GM21390 (cell line): ENCODE results near the gene WNT3A.

ENCODE experiments used
- ATAC-seq: cut with Tn5 transposase; IDR thresholded peaks from one replicate; pipeline ENCODE4 v1.9.1; 2021; ENCODE audit not compliant: unreplicated experiment

Gene WNT3A

DNA sequence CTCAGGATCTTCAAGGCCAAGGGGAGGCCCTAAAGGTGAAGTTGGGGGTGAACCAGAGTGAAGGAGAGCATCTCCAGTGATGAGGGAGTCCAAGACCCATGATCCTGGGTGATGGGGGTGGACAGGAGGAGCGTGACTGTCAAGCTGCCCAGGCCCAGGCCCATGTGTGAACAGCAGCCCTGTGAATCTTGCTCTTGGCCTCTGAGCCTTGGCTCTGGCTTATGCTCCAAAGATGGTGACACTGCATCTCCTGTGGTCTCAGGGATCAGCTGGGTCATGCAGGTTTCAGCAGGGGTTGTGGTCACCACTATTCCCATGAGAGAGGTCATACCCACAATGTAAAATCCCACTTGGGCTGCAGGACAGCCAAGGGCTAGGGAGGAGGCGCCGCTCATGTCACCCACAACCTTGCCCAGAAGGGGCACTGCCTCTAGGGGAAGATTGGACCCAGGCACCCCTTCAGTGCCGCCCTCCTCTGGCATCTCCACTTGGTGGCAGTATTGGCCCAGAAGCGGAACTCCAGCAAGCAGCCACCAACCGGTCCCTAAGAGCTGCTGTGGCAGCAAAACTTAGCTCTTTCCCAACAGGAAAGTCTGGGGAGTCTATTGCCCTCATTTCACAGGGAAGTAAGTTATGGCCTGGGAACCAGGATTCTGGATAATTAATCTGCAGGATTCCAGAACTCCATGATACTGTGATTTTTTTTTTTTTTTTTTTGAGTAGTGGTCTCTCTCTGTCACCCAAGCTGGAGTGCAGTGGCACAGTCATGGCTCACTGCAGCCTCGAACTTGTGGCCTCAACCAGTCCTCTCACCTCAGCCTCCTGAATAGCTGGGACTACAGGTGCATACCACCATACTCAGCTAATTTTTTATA lies 7.5 kb upstream of the WNT3A start:
- ATAC-seq = peak; percentile 91

DNA sequence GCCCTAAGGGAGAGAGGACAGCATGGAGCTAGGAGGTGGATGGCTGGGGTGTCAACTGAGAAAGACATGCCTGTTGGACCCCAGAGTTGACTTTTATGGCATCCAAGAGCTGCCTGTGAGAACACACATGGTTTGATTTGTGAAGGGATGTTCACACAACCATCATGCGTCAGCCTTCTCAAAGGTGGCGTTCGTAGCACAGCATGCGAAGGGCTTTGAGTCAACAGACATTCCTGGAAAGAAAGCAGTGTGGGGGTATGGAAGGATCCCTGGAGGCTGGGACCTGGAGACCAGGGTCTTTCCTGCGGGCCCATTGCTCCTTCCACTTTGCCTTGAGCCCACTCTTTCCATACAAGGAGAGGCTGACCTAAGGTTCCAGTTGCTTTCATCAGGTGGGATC lies 6.4 kb upstream of the WNT3A start:
- no peak for ATAC-seq

DNA sequence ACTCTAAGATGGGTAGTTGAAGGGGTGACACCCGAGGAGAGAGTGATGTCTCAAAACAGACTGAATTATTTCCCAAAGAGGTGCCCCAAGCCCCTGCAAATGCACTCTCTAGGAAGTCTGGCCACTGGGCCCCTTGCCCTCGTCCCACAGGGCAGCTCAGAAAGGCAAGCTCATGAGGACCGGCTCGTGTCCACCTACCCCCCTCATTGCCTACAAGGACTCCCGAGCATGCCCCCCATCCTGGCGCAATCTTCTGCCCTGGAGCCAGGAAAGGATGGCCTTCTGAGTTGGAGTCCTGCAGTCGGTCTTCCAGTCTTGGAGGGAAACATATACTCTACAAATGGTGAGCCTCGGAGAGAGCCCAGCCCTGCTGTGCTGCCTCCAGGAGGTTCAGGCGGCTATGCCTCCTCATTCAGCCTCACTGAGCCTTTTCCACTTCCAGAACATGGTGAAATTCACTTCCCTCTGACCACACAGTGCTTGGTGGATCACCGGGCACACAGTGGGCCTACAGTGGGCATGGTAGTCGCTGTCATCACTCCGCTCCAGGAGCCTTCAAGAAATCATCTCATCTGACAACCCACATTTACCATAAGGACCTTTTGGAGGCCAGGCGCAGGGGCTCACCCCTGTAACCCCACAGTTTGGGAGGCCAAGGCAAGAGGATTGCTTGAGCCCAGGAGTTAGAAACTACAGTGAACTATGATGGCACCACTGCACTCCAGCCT lies 5.8 kb upstream of the WNT3A start:
- no peak for ATAC-seq

DNA sequence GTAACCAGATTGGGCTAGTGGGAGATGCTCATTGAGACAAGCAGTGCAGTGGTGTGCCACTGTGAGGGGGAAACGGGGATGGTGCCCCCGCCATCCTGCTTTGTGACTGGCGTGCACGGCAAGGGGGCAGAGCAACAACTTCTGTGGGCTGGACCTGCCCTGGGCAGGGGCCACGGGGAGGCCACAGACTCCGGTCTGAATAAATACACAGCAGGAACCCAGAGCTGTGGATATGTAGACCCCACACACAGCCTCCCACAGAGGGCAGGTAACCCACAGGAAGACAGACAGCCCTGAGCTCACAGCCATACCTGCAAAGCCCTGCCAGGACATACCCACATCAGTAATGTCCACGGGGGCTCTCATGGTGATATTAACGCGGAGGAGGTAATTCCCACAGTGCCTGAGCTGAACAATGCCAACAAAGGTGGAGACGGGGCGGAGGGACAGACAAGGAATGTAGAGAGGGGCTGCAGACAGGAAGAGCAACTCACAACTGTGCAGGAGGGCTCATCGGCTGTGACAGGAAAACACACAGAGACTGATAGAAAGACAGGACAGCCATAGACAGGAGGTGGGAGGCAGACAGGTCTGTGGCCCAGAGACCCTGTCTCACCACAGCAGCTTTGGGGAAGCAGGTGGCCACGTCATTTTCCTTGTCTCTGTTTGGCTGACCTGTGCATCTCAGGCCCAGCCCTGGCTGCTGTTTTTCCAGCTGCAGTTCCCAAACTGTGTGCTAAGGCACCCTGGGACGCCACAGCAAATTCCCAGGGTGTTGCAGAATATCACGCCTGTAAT lies 4.9 kb upstream of the WNT3A start:
- no peak for ATAC-seq

DNA sequence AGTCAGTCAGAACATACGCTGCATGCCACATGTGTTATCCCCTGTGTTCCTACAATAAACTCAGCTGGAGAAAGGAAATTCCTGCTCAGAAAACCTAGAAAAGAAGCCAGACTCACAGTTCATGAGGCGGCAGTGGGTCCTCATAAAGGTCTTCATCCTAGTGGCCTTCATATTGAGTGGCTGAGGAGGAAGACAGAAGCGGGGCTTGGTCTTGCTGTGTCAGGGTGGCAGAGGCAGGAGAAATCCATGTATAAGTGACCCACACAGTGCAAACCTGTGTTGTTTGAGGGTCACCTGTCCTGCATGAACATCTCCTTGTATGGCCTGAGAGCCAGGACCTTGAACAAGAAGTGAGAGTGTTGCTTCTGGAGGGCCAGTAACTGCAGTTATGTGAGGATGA lies 4.0 kb upstream of the WNT3A start:
- no peak for ATAC-seq

DNA sequence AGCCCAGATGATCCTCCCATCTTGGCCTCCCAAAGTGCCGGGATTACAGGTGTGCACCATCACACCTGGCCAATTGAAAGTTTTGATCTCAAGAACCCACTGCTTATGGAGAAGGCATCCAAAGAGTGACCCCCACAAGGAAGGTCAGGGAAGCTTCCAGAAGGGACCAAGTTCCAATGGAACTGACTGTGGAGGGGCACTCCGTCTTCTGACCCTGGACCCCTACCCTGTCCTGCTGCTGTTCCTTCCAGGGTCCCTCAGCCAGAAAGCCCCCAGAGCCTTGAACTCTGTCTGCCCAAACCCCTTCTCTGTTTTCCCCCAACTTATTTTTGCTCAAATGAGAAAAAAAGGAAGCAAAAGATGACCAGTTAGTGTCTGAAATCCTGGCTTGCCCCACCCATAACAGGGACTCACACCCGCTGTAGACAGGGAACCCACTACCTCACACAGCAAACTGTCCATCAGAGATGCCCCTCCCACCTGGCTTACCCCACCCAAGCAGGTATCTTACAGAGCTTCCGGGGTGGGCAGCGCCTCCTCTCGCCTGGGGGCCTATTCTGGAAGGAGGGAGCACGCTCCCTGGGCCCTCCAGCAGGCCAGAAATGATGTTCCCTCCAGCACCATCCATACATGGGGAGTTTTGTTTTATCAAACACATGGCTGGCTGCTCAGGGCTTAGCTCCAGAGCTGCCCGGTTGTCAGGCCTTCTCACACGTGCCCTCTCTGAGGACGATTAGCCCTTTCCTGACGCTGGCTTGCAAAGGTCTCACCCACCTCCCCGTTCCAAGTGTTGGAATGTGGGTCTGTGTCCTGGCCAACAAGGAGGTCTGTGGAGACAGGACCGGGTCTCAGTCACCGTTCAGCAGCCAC lies 3.1 kb upstream of the WNT3A start:
- ATAC-seq = no peak

DNA sequence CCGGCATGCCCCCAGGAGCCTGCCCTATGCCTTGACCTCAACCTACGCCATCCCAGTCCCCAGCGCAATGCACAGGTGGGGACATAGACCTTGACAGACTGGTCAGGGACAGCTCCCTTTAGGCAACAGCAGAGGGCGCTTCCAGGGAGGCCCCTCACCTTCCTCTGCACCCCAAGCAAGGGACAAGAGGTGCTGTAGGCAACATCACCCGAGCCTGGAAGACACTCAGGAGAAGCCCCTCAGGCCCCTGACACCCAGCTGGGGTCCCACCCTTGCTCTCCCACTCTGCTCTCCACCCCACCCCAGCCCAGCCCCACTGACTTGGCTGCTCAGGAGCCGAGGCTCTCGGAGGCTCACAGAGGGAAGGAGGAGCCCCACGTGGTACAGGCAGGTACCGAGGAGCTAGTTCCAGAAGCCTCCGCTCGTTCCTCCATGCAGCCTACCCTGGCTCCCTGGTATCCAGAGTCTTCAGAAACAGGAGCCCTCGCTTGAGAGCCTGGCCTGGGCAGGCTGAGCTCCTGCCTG lies 2.4 kb upstream of the WNT3A start:
- ATAC-seq = no peak

DNA sequence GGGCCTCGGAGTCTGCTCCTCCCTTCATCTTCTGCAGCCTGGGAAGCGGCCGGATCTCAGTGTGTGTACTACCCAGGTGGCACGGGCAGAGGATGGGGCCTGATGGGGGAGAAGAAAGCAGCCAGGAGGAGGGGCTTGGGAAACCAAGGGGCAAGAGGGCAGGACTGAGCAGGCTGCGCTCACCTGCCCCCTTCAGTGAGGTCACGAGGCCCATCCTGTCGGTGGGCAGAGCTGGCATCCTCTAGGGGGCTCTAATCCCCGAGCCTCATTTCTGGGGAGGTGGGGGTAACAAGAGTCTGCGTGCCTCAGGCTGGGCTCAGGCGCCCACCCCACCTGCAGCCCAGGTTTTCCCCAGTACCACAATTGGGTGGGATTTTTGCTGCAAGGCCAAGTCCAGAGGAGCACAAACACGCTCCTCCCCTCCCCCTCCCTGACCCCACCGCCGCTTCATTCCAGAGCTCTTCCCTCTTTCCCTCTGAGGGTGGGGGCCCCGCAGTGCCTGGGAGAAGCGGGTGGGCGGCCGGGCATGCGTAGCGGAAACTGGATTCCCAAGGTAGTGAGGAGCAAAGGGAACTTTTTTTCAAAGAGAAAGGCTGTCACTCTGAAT lies 1.8 kb upstream of the WNT3A start:
- ATAC-seq = no peak

DNA sequence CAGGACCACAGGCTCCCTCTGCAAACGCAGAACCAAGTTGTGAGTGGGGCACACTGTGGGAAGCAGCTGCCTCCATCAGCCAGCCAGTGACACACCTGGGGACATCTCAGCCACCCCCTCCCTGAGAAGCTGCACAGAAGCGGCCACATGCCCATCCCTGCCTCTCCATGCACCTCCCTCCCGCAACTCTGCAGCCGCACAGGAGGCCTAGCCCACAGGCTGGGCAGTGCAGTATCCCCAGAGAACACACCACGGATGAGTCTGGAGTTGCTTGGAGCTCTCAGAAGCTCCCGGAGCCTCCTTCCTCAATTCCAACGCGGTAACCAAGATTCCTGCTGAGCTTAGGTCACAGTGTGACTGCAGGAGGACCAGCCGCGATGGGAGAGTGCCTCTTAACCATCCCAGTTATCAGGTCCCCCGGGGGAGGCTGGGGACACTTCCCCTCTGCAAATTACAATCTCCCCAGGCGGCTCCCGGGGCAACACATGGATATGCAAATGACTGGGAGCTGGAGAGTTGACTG lies 1.2 kb upstream of the WNT3A start:
- ATAC-seq = no peak

DNA sequence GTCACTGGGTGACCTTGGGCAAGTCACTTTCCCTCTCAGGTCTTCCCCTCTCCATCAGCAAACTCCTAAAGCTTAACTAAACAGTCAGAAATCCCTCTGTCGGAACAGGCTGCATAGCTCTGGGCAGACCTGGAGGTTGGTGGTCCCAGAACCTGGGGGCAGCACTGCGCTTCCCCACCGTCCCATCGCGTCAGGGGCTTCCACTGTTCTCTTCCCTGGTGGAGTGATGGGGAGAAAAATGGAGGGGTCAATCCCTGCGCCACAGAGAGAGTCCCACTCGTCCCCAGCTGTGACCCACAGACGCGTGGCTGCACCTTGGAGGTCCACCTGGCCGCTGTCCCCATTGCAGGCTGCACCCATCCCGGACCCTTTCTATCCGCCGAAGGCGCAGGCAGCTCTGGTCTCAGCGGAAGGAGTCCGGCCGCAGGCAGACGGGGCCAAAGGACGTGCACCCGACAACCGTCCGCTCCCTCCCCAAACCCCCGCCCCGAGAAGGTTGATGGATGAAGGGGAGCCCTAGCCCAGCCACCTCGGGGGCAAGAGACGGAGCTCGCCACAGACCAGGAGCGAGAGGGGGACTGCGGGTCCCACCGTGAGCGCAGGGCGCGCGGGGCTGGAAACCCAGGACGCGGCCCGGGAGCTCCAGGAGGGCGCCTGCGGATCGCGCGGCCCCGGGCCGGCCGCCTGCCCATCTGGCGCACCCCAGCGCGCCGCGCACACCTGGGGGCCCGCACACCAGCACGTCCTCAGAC lies 588 bp upstream of the WNT3A start:
- ATAC-seq = no peak

DNA sequence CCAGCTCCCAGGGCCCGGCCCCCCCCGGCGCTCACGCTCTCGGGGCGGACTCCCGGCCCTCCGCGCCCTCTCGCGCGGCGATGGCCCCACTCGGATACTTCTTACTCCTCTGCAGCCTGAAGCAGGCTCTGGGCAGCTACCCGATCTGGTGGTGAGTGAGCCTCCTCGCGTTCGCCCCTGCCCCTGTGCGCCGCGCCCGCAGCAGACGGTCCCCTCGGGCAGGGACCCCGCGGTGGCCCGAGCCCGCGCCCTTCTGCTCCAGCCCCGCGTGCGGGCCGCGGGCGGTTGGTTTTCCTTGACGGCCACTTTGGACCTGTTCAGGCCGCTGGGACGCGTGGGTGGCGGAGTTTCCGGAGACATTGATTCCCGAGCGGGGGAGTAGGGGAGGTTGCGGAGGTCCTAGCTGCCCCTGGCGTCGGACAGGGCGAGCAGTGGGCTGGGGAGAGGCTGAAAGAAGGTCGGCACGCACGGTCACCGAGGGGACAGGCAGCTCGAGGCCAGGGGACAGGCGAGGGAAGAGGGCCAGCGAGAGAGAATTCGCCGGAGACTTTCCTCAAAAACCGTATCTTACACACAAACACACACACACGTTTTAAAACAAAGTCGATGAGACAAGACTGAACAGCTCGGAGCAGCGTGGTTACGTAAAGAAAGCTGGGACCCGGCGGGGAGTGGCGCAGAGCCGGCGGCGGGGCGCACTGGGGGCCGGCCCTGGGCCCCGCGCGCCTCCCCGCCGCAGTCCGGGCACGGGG lies 427 bp downstream of the WNT3A start:
- no peak for ATAC-seq

DNA sequence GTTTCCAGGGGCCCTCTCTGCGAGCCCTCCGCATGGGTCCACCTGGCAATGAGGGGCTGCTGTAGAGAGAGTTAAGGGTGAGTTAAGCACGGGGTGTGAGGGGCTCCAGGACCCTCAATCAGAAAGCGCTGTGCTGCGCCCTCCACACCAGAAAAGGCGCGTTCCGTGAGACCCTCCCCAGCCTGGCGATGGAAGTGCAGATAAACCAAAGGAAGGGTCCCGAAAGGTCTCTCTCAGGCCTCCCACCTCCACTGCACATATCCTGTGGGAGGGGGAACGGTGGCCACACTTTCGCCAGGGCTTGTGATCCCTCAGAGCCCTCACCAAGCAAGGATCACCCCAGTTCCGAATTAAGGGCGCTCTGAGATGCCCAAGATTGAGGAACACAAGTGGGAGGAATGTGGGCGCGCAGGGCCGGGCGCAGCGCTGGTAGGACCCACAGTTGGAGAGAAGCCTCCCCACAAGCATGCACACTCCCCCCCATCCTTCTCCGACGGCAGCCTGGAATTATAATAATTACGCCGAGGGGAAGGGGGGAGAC lies 1.1 kb downstream of the WNT3A start:
- ATAC-seq = no peak

DNA sequence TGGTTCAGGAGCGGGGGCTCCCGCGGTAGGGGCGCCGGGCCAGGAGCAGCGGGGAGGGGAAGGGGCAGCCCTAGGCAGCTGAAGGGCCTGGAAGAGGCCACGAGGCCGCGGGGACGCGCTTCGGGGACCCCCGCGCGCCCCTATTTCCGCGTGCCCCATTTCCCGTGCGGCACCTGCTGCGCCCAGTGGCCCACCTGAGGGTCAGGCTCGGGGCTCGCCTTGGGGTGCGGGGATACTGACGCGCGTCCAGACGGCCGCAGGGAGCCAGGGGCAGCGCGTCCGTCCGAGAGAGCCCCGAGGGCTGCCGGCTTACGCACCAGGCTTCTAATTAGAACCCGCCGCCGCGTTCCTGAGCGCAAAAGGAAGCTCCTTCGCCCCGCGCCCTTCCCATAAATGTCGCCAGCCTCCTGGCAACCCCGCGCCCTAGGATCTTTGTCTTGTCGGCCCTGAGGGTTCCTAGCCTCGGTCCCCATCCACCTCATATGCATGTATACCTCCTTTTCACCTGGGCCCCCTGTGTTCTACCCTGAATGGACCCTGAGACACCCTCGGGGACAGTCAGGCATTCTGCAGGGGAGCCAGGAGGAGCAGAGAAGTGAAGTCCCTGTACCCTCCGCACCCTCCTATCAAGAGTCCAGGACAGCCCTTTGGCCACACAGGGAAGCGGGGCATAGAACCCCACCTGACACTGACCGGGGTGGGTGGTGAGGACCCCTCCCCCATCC lies 1.8 kb downstream of the WNT3A start:
- ATAC-seq = no peak

DNA sequence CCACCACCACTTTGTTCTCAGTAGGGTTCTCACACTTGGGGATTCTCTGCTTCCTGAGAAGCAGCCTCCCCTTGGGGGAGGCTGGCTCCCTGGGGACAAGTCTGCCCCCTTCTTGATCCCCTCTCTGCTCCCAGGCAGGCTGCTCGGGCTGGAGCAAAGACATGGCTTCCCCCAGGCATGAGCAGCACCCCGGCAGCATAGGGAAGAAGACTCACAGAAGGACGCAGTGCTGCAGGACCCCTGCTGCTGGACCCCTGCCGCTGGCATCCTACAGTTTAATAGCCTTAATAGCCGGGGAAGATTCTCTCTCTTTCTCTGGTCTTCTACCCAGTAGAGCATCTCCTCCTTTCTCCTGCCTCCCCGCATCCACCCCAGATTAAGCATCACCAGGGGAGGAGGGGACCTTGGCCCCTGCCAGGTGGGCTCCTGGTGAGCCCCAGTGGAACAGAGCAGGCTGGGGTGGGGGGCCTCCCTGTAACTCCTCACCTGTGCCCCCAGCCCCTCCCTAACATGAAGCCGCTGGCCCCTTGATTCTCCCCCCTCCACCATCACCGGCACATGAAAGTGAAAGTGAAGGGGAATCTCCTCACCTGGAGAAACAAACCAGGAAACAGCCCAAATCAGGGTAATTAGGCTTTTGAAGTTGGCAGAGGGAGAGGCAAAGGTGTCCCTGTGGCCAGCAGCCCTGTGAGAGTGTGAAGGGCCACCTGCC lies 2.5 kb downstream of the WNT3A start:
- no peak for ATAC-seq

DNA sequence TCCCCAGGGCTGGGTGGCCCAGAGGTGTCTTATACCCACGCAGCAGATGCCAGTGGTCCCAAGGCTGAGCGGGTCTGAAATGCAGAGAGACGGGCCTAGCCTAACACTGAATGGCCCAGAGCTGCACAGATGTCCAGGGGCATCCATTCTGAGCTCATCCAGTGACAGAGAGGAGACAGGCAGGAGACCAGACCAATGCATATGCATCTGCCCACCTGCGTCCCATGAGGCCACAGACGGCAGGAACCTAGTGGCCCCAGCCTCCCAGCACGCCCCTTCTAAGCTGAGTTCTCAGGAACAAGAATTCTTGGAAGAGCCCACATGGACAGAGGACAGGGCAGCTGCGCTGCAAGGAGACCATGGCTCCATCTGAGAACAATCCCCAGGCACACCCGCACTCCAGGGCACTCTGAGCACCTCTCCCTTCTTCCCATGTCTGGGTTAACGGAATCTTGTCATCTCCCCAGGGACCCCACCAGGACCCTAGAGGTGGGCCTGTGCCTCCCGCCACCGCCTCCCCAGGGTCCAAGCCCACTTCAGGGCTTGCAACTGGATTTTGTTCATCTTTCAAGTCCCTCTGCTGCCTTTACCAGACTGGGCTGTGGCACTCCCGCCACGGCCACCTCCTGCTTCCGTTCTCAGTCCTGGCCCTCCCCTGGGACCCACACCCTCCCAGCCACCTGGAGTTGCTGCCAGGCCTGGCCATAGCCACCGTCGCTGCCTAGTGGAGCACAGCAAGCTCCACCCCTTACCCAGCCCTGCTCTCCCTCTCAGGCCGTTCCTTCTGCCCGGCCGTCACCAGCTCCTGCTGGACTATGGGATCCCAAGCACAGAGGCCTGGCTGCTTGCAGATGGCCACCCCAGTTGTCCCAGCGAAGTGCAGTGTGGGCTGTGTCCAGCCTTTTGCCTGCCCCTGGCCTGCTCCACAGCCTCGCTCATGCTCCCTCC lies 3.3 kb downstream of the WNT3A start:
- peak; percentile 49 for ATAC-seq

DNA sequence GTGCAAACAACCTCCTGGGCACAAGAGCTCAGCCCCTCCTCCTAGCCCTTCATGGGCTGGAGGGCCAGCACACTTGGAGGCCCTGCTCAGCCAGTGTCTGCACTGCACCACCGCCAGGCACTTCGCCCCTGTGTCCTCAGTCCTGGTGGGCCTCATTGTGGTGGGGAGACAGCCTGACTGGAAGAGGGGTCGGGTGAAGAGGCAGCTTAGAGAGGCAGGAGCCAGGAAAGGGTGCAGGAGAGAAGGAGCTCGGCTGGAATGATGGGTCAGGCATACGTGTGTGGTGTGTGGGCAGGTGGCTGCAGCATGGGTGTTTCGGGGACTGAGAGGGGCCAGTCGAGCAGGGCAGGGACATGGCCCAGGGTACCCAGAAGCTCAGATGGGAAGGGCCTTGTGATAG lies 4.1 kb downstream of the WNT3A start:
- ATAC-seq = no peak
